ENCODE measurements around the gene CLOCK.

Gene CLOCK

GRCh38 chr4:55435141-55435841 lies 111.4 kb downstream of the CLOCK start (continued):
- no peak for TF ChIP-seq CTCF (tag by site-specific recombination; IDR thresholded peaks at IDR 0.05)
- no peak for TF ChIP-seq ZNF777 (tag by site-specific recombination; IDR thresholded peaks at IDR 0.05; ENCODE audit: borderline replicate concordance)
- TF ChIP-seq ZNF530 (tag by site-specific recombination; IDR thresholded peaks at IDR 0.05; ENCODE audit: low read depth): no peak
- no peak for TF ChIP-seq ZNF514 (tag by site-specific recombination; IDR thresholded peaks at IDR 0.05)
- TF ChIP-seq ZFP3 (tag by site-specific recombination; IDR thresholded peaks at IDR 0.05; ENCODE audit: low read depth): no peak
- no peak for TF ChIP-seq ZNF561 (tag by site-specific recombination; IDR thresholded peaks at IDR 0.05; ENCODE audit: borderline replicate concordance)

GRCh38 chr4:55431710-55432336 lies 114.9 kb downstream of the CLOCK start:
- ChIA-PET CTCF (interaction anchor here (0.8 to 1.2 kb wide), 2 partner anchors 13 to 19 kb away, joined by 3 to 6 read pairs; no protein-coding TSS in a partner anchor), POLR2A (no interaction called here)
- no peak overlapping the region for H3K4me3 ChIP-seq (ENCODE audit: low read depth, low read length)
- TF ChIP-seq ZNF175 (tag by site-specific recombination; IDR thresholded peaks at IDR 0.05): no peak
- TF ChIP-seq ZNF704 (tag by site-specific recombination; IDR thresholded peaks at IDR 0.05): no peak
- no peak for TF ChIP-seq ZNF132 (tag by site-specific recombination; IDR thresholded peaks at IDR 0.05; ENCODE audit: borderline replicate concordance)
- no peak for TF ChIP-seq ZNF558 (tag by site-specific recombination; IDR thresholded peaks at IDR 0.05)
- no peak for TF ChIP-seq ZBTB26 (tag by site-specific recombination; optimal IDR thresholded peaks at IDR 0.05)
- TF ChIP-seq ZNF10 (tag by site-specific recombination; IDR thresholded peaks at IDR 0.05): no peak
- no peak for TF ChIP-seq ZNF341 (tag by site-specific recombination; IDR thresholded peaks at IDR 0.05; ENCODE audit: low read depth)
- no peak for TF ChIP-seq ZNF518A (tag by site-specific recombination; conservative IDR thresholded peaks at IDR 0.05; ENCODE audit: low read depth)
- TF ChIP-seq ZNF544 (tag by site-specific recombination; IDR thresholded peaks at IDR 0.05): no peak
- TF ChIP-seq BCL6B (tag by site-specific recombination; IDR thresholded peaks at IDR 0.05): no peak
- no peak for TF ChIP-seq BCL11A (tag by site-specific recombination; IDR thresholded peaks at IDR 0.05; ENCODE audit: low read depth)
- no peak for TF ChIP-seq BCL11B (tag by site-specific recombination; IDR thresholded peaks at IDR 0.05; ENCODE audit: low read depth)
- no peak for TF ChIP-seq ZNF624 (tag by site-specific recombination; IDR thresholded peaks at IDR 0.05)
- TF ChIP-seq KLF8 (tag by site-specific recombination; IDR thresholded peaks at IDR 0.05): no peak
- no peak for TF ChIP-seq ZNF391 (tag by site-specific recombination; IDR thresholded peaks at IDR 0.05; ENCODE audit: borderline replicate concordance, low read depth)
- TF ChIP-seq ZNF639 (tag by site-specific recombination; IDR thresholded peaks at IDR 0.05): no peak
- no peak for TF ChIP-seq ZNF16 (tag by site-specific recombination; IDR thresholded peaks at IDR 0.05; ENCODE audit: low read depth)
- no peak for TF ChIP-seq ZBTB21 (tag by site-specific recombination; IDR thresholded peaks at IDR 0.05)
- no peaks in the 10 kb centered on the region for H3K4me1 ChIP-seq (ENCODE audit: control insufficient read depth, insufficient read depth, low read length)
- H3K9me3 ChIP-seq (ENCODE audit: control insufficient read depth, insufficient read depth, low read depth, low read length): no peaks in the 10 kb centered on the region
- H3K36me3 ChIP-seq (ENCODE audit: control insufficient read depth in 2 of 2, insufficient read depth in 1 of 2, low read length in 2 of 2): peaks cover 6 to 90% of the 10 kb centered on the region in 2 experiments; a peak in 2 of 3 replicates
- H3K27ac ChIP-seq (ENCODE audit: extremely low read depth, low read depth, low read length): no peak overlapping the region

Measured in HEK293 (cell line).